ENCODE data around the gene ARHGAP8.

Gene ARHGAP8

DNA sequence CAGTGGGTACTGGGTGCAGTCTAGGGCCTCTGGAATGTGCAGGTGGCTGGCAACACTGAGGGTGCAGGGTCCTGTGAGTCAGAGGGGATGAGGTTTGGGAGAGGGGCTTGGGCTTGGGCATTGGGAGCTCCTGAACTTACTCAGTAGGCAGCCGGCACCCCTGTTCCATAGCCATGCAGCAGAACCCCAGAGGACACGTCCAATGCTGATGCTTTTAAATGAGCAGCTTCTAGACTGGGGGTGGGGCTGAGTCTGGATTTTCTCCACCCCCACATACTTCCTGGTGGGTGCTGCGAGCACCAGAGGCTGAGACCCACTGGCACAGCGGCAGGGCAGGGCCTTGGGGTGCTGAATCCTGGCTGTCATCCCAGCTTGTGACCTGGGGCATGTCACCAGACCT, 71.4 kb downstream of the ARHGAP8 start:
- DNase-seq: no peak

DNA sequence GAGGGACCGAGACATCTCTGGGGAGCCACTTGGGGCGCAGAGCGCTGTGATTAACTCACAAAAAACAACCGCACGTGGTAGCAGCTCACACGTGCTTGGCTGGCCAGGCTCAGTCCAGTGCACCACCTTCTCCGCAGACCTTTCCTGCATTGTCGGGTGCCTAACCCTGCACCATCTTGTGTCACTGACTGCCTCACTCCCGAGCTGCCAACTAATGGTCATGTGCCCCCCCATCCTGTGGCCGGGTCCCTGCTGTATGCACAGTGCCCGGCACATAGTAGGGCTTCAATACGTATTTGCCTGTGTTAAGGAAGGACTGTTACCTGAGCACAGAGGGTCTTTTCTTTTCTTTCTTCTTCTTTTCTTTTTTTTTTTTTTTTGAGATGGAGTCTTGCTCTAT, 71.9 kb downstream of the ARHGAP8 start:
- no peak for DNase-seq

DNA sequence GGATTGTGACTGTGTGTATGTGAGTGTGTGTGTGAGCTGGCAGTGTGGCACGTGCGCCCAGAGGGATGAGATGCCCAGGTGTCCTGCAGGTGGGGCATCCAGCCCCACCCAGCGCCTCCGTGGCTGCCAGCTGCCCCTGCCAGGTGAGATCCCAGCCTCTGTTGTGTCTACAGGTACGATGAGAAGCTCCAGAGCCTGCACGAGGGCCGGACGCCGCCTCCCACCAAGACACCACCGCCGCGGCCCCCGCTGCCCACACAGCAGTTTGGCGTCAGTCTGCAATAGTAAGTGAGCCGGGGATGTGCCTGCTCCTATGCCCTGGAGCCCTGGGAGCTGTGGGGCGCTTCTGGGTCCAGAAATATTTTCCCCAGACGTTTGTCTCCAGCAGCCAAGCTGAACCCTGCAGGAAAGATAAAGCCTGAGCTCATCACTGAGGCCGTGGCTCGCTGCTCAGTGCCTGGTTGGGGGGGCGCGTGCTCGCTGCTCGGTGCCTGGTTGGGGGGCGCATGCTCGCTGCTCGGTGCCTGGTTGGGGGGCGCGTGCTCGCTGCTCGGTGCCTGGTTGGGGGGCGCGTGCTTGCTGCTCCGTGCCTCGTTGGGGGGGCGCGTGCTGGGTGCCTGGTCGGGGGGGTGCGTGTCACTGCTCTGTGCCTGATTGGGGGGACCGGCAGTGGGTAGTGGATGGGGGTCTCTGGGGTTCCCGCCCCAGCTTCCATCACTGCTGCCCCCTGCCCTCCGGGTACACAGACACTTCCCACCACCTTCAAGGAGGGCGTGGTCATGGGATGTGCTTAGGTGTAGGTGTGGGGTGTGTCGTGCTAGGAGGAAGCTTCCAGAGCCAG, 73.2 kb downstream of the ARHGAP8 start:
- DNase-seq: no peak

DNA sequence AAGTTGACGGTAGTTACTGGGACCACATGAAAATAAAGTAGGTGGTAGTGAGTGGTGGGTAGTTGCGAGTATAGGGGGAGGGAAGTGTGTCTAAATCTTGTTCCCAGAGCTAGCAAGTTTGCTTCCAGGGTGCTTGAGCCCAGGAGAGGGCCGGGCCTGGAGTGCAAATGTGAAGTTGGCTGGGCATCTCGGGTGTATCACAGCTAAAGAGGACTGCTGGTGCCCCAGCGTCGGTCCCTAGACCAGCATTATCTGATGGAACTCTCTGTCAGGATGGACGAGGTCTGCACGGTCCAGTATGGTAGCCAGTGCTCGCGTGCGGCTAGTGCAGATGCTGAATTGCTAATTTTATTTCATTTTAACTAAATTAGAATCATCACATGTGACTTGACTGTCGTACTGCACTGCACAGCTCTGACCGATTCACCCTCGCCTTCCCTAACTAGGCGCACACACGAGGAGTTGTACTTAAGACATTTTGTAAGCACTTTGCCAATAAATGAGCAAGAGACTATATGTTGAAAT, 75.4 kb downstream of the ARHGAP8 start:
- no peak for DNase-seq

DNA sequence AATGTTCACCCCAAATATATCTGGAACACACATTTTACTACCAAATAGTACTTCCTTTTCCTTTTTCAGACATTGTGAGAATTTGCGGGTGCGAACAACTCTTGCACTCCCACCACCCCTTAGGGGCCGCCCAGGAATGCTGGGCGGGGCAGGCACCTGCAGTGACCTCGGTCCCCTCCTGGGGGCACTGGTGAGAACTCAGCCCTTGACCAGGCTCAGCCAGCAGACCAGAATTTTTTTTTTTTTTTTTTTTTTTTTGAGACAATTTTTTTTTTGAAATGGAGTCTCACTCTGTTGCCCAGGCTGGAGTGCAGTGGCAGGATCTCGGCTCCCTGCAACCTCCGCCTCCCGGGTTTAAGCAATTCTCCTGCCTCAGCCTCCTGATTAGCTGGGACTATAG, 75.8 kb downstream of the ARHGAP8 start:
- DNase-seq: no peak

DNA sequence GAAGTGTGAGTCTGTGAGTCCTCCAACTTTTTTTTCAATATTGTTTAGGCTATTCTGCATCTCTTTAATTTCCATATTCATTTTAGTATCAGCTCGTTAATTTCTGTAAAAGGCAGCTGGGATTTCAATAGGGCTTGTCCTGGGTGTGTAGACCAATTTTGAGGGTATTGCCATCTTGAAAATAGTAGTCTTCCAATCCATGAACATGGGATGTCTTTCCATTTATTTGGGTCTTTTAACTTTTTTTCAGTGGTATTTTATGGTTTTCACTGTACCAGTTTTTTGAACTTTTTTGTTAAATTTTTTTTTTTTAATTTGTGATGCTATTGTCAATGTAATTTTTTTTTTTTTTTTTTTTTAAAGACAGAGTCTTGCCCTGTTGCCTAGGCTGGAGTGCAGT, 79.5 kb downstream of the ARHGAP8 start:
- no peak for DNase-seq

DNA sequence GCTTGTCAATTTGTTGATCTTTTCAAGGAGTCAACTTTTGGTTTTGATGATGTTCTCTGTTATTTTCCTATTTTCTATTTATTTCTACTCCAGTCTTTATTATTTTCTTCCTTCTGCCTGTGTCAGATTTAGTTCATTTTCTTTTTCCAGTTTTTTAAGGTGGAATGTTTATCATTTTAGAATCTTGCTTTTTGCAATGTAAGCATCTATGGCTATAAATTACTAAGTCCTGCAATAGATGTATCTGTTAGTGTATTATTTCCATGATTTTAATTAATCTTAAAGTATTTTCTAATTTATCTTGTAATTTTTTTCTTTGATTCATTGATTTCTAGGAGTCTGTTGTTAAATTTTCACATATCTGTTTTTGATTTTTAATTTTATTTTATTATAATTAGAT, 81.7 kb downstream of the ARHGAP8 start:
- DNase-seq: no peak

DNA sequence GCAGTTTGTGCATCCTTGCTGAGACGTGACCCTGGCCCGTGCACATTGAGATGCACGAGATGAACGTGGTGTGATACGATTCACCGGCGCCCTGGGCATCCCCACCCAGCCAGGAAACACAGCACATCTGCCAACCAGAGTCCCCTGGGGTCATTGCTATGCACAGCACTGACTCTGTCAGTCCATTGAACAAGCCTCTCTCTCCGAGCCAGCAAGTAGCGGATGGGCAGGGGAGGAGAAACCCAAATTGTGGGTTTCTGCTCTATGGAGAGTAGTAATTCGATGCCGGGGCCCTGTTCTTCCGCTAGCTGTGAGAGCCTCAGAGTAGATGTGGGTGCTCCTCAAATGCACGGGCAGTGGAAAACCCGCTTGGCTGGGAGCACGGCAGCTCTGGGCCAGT, 85.1 kb downstream of the ARHGAP8 start:
- DNase-seq: no peak

DNA sequence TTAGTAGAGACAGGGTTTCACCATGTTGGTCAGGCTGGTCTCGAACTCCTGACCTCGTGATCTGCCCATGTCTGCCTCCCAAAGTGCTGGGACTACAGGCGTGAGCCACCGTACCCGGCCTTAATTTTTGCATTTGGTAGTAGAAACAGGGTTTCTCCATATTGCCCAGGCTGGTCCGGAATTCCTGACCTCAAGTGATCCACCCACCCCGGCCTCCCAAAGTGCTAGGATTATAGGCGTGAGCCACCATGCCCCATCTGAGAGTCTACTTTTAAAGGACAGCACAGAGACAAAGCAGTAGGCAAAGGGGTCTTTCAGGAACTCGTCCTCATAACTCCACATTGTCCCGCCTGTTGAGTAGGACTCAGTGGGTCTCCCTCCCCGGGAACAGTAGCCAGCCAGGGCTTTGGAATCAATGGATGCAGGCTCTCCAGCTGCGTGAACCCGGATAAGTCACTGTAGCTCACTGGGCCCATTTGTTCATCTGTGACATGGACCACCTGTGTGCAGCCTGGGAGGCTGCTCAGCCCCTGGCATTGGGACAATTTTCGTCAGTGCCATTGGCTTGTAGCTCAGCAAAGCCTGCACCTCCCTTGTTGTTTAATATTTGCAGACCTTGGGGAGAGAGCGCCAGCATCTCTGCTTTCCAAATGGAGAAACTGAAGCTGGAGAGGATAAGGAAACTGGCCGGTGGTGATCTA, 86.1 kb downstream of the ARHGAP8 start:
- DNase-seq: no peak

DNA sequence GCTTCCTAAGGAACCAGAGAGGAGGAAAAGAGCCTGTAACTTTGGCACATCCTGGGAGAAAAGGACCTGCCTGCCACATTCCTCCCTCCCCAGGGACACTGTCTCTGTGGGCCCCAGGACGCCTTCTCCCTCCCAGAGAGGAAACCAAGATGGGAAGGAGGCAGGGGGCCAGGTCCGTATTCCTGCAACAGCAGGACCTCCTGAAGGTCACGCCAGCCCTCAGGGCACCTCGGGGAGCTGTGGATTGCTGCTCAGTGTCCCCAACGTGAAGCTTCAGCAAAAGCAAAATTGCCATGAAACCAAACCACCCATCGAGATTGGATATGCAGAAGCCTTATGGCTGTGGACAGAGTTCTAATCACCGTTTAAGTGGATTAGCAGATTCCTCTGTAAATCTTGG, 86.7 kb downstream of the ARHGAP8 start:
- no peak for DNase-seq

DNA sequence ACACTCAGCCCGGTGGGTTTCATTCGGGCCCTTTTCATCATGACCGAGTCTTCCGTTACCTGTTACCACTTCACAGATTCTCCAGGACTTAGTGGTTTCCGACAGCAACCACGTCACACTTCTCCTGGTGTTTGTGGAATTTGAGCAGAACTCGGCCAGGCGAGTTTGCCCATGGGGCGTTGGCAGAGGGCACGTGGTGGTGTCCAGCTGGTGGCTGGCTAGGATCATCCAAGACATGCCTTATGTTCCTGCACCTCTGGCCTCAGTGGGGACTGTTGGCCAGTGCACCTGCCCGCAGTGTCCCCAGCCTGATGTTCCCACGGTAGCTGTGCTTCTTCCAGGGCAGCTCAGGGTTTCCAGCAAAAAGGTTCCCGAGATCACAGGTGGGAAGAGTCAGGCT, 87.3 kb downstream of the ARHGAP8 start:
- DNase-seq: no peak

DNA sequence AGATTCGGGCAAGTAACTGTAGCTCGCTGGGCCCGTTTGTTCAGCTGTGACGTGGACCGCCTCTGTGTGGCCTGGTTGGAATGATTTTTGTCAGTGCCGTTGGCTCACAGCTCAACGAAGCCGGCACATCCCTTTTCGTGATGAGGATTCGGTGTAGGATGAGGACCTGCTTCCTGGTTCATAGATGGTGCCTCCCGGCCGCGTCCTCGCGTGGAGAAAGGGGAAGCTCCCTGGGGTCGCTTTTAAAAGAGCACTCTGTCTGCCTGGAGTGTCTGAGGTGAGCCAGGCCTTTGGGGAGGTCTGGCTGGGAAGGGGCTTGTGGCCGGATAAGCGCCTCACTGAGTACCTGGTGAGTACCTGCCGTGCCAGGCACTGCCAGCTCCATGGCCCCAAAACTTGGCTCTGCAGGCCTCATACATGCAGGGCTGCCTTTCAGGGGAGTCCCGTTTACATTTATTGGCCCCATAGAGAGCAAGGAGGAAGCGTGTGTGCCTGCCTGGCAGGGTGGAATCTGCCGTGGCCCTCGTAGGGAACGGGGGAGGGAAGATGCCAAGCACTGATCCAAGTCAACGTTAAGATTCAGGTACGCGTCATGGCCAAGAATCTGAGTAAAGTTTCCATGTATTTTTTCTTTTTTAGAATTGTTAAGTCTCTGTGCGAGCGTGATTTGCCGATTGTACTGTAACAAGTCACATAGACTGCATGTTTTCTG, 88.4 kb downstream of the ARHGAP8 start:
- no peak for DNase-seq

DNA sequence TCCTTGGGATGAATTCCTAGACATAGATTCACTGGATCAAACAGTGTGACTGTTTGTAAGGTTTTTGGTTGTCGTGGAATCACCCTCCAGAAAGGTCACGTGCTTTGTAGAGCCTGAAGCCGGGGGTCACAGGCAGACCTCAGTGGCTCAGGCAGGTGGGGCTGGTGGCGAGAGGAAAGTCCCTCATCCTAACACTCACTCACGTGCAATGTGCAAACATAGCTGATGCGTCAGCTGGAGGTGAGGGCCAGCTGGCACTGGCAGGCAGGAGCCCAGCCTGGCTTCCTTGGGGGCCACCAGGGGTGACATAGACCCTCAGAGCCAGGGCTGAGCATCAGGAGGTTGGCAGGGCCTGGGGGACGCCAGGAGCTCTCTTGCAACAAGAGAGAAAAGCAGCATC, 90.0 kb downstream of the ARHGAP8 start:
- no peak for DNase-seq

DNA sequence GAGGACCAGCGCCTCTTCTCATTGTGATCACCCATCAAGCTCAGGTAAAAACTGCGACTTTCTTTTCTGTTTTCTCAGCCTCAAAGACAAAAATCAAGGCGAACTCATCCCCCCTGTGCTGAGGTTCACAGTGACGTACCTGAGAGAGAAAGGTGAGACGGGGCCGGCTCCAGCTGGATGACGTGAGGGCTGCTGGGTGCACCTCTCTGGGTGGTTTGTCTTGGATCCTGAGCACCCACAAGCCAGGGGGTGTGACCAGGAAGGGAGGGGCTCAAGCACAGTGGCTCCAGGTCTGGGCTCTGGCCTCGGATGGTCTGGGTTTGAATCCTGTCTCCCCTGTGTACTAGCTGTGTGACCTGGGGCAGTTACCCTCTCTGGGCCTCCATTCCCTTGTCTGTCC, 92.8 kb downstream of the ARHGAP8 start:
- no peak for DNase-seq

DNA sequence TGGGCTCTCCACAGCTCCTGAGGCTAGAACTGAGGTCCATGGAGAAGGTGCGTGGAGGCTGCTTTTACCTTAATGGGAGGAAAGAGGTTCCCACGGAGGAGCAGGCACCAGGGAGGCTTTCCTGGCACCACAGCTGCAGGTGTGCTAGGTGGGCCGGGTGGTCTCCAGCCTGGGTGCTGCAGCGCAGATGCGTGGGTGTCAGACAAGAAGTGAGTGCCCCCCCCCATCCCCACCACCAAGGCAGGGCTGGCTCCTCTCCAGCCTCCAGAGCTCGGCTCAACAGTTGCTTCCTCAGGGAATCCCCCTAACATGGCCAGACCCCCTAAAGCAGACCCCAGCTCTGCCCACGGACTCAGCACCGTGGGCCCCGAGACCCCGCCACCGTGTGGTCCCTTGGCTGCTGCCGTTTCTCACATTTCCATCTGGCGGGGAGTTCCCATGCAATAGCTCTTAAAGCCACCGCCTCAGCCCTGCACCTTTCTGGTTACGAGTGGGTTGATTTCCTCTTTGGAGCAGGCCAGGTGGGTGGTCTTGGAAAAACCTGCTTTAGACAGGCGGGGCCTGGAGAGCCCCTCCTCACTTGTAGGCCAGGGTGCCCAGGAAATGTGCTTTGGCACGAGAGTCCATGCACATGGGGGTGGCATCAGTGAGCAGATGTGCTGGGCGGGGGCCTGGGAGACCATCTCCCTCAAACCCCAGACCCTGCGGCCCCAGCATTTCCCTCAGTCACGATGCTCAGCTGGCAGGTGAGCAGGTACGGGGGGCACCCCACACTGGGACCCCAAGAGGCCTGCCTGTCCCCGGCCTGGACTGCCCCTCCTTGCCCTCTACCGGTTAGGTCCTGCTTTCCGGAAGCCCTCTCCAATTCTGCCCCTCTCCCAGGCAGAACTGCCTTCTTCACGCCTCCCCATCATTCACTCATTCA, 93.7 kb downstream of the ARHGAP8 start:
- no peak for DNase-seq

DNA sequence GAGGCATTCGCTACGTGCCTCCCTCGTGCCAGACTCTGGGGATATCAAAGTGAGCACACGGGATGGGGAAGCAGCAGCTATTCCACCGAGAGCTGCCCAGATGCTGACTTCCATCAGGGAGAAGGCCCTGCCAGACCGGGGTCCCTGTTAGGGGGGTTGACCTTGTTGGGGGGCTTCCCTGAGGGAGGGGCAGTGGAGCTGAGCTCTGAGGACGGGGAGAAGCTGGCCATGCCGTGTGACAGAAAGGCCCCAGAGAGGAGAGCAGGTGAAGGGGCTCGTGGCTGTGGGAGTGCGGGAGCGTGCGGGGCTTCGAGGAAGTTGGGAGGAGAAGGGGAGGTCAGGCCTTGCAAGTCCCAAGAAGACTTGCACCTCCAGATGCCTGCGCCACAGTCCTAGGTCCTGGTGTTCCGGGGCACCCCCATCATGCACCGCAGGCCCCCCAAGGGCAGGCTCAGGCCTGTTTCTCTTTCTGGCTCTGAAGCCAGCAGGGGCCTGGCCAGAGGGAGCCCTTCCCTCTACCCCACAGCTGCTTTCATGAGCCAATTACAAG, 94.4 kb downstream of the ARHGAP8 start:
- no peak for DNase-seq

DNA sequence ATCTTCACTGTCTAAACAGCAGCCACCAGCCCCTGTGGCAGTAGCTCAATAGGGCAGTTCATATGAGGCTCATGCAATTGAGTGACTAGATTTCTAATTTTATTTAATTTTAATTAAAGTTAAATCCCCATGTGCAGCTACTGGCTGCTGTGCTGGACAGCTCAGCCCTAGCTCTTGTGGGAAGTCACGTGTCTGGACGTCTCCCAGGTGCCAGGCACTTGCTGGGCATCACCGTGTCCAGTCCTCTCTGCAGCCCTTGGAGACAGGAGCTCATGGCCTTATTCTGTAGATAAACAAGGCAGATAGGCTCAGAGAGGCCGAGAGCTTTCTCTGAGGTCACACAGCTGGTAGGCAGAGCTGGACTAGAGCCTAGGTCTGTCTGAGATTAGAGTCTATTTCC, 95.0 kb downstream of the ARHGAP8 start:
- DNase-seq: peak in 9 of 56 donors; percentile 3 to 21 (median 9)

DNA sequence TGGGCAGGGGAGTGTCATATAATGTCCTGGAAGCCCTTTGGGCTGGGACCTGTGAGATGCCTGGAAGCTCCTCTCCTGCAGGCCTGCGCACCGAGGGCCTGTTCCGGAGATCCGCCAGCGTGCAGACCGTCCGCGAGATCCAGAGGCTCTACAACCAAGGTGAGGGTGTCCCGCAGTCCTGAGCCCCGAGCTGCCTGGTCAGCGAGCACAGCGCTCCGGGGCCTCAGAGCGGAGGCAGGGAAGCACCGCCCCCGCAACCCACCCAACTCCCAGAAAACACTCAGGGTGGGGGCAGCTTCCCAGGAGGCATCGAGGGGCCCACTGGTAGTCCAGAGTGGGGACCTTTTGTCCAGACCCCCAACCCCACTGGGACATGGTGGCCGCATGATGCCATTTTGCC, 95.5 kb downstream of the ARHGAP8 start:
- no peak for DNase-seq

DNA sequence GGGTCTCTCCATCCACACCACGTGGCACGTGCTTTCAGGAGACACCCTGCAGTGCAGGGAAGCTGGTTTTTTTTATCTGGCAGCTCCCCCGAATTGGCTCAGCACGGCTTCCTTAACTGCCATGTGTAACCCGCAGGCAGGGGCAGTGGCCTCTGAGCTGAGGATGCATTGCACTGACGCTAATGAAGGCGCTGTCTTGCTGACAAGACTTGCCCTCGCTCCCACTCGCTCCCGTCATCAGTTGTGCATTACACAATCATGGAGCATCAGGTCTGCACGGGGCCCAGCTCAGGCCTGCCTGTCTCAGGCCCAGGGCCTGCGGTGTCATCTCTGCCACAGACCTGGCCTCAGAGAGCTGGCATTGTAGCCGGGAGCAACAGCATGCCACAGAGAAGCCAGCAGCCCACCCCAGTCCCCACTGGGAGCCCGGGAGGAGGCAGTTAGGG, 95.9 kb downstream of the ARHGAP8 start:
- DNase-seq: no peak

DNA sequence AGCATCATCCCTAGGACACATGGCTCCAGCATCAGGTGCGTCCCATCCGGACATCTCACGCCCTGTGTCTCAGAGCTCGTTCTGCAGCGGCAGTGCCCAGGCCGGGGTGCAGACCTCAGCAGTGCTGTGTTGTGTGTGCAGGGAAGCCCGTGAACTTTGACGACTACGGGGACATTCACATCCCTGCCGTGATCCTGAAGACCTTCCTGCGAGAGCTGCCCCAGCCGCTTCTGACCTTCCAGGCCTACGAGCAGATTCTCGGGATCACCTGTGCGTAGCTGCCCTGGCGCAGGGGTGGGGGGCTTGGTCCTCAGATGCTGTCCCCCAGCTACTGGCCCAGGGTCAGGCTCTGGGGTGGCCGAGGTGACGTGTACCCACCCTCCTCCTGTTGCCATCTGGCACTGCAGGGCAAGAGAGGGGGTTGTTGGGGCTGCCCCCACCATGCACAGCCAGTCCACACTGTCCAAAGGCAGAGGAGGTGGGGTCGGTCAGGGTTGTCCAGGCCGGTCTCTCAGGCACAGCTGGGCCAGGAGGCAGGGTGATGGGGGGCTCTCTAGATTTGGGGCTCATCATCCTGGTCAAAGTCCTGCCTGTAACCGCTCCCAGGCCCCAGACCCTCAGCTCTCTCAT, 96.5 kb downstream of the ARHGAP8 start:
- DNase-seq: no peak
